ENCODE measurements around the gene SLC38A10. TPM values are rescaled to one million over a fixed set of nuclear protein-coding genes. Genes with fewer than 3 reads are reported as not detected.

SLC38A10 gene
- polyA plus RNA-seq: 16.8 to 21.2 TPM (median 20.9 TPM) in 3 replicates
- polyA plus RNA-seq (2011; ENCODE audit: low read depth): 10.1 TPM
- polyA plus RNA-seq (2011; cell fraction: cytosol; rRNA removed): 7.3 and 14.6 TPM in 2 replicates
- 61.8 and 98.8 TPM in 2 replicates for polyA plus RNA-seq (2011; cell fraction: nucleus; rRNA removed)
- 17.6 and 29.3 TPM in 2 replicates for polyA plus RNA-seq (2012; ENCODE audit: low replicate concordance)
- 33.0 to 40.6 TPM (median 39.1 TPM) in 3 replicates for polyA minus RNA-seq
- 51.6 TPM for polyA minus RNA-seq (2011; cell fraction: cytosol; rRNA and poly(A)+ RNA removed)
- 72.5 and 76.3 TPM in 2 replicates for polyA minus RNA-seq (2011; cell fraction: nucleus; rRNA and poly(A)+ RNA removed)

DNA sequence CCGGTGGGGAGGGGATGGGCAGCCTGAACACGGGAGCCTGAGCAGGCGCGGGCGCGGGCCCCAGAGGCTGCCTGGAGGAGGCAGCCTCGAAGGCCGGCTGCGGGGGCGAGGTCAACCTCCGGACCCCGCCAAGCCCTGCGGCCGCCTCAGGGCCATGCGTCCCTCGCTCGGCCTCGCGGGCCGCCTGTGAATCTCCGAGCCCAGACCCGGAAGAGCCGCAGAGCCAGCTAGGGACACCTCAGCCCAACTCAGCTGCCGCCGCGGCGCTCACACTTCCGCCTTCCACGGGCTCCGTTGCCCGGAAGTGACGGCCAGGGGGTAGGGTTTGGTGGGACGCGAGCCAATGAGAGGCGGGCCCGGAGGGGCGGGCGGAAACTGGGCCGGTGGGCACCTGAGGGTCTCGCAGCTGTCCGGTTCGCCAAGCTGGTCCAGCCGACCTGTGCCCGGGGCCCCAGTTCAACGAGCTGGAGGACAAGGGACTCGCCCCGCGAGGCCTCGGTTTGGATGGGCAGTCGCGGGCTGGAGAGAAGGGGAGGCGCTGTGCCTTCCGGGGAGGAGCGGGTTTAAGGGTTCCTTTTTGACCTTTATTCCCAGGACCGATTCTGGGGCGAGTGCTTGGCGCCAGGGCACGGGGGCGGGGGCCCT lies at the start of gene SLC38A10:
Gene SLC38A10 (minus strand): TSS at position 277 of the 645 bp plus-strand sequence. CDS start 386 bp downstream, outside the sequence.
- FAIRE-seq: no peak
- TF ChIP-seq, protein P1, sequence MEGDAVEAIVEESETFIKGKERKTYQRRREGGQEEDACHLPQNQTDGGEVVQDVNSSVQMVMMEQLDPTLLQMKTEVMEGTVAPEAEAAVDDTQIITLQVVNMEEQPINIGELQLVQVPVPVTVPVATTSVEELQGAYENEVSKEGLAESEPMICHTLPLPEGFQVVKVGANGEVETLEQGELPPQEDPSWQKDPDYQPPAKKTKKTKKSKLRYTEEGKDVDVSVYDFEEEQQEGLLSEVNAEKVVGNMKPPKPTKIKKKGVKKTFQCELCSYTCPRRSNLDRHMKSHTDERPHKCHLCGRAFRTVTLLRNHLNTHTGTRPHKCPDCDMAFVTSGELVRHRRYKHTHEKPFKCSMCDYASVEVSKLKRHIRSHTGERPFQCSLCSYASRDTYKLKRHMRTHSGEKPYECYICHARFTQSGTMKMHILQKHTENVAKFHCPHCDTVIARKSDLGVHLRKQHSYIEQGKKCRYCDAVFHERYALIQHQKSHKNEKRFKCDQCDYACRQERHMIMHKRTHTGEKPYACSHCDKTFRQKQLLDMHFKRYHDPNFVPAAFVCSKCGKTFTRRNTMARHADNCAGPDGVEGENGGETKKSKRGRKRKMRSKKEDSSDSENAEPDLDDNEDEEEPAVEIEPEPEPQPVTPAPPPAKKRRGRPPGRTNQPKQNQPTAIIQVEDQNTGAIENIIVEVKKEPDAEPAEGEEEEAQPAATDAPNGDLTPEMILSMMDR (optimal IDR thresholded peaks at IDR 0.05 in 1 of 3, IDR thresholded peaks at IDR 0.05 in 1 of 3, conservative IDR thresholded peaks at IDR 0.05 in 1 of 3; ENCODE audit: extremely low read depth in 1 of 3, insufficient read depth in 2 of 3, low read length in 3 of 3): peak in 2 of 3 experiments; percentile 1 to 3
- no peak for TF ChIP-seq EZH2 (IDR thresholded peaks at IDR 0.05; ENCODE audit: low read length)
- Histone ChIP-seq H3K27ac (ENCODE audit: control insufficient read depth, insufficient read depth, low read length) (peak within 1 kb of the TSS; percentile 86), H4K20me1 (ENCODE audit: control insufficient read depth, extremely low read depth, insufficient read depth, low read length) (peaks cover 3% of the 10 kb centered on the region), H3K4me3 (ENCODE audit: control insufficient read depth in 2 of 3, extremely low read depth in 1 of 3, insufficient read depth in 2 of 3, low read depth in 1 of 3, low read length in 3 of 3) (peak within 1 kb of the TSS; percentile 89 to 95 (median 89)), H2AFZ (ENCODE audit: control insufficient read depth, low read length) (peak within 1 kb of the TSS; percentile 94), H3K4me2 (ENCODE audit: control insufficient read depth, extremely low read depth, insufficient read depth, low read depth, low read length) (peak within 1 kb of the TSS; percentile 79), H3K79me2 (ENCODE audit: control insufficient read depth, insufficient read depth, low read length) (peaks cover 26% of the 10 kb centered on the region), H3K9ac (ENCODE audit: control insufficient read depth, extremely low read depth, insufficient read depth, low read length) (peak within 1 kb of the TSS; percentile 89), H3K27me3 (ENCODE audit: control insufficient read depth, extremely low read depth, insufficient read depth, low read length) (no peaks in the 10 kb centered on the region), H3K9me1 (ENCODE audit: control insufficient read depth, extremely low read depth, insufficient read depth, low read length) (no peaks in the 10 kb centered on the region), H3K36me3 (ENCODE audit: control insufficient read depth in 2 of 2, extremely low read depth in 1 of 2, insufficient read depth in 2 of 2, low read length in 2 of 2) (peaks cover 0 to 2% of the 10 kb centered on the region in 2 experiments), H3K9me3 (ENCODE audit: control insufficient read depth, low read depth, low read length) (no peaks in the 10 kb centered on the region), H3K4me1 (ENCODE audit: control insufficient read depth, extremely low read depth, insufficient read depth, low read length) (peaks cover 15% of the 10 kb centered on the region)
- dilution Hi-C loops (cut with MboI; ENCODE audit: extremely low pct_ligation_motif_present, low sequenced_read_pairs): no loop called here
- DNase-seq (ENCODE audit: low read depth, low spot score): no peak

DNA sequence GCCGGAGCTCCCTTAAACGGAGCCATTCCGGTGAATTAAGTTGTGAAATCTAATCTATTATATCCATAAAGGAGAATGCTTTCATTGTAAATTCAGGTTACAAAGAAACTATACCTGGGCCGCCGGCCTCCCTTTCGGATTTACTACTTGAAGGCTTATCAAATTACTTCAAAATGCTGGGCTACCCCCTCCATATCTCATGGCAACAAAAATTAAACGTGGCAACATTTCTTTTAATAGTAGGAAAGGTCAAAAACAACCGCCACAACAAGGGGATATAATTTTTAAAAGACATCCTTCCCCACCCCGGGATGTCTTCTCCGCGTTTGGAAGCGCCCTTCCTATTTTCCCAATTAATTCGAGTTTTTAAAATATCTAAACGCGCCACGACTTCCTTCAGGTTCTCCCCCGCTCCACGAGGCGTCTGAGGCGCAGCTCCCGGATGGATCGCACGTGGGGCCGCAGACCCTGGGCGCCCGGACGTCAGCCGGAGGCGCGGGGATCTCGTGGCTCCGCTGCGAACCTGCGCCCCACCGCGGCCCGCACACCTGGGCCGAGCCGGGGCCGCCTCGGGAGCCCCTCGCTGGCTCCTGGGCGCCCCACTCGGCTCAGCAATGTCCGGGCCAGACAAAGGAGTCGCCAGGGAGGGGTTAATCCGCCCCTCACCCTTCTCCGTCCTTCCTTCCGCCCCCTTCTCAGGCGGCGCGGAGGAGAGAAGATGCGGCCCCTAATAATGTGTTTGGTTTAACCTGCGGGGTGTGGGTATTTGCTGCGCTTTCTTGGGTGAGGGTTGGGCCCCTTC lies 47.4 kb upstream of the SLC38A10 start:
- H3K4me2 ChIP-seq (ENCODE audit: control insufficient read depth, extremely low read depth, insufficient read depth, low read depth, low read length): peak overlapping the region; percentile 96
- no peaks in the 10 kb centered on the region for H3K36me3 ChIP-seq (ENCODE audit: control insufficient read depth in 2 of 2, extremely low read depth in 1 of 2, insufficient read depth in 2 of 2, low read length in 2 of 2)
- peaks cover 21% of the 10 kb centered on the region for H3K4me1 ChIP-seq (ENCODE audit: control insufficient read depth, extremely low read depth, insufficient read depth, low read length)
- peak overlapping the region; percentile 95 for H3K9ac ChIP-seq (ENCODE audit: control insufficient read depth, extremely low read depth, insufficient read depth, low read length)
- H3K9me3 ChIP-seq (ENCODE audit: control insufficient read depth, low read depth, low read length): no peaks in the 10 kb centered on the region
- FAIRE-seq (no peak), DNase-seq (ENCODE audit: low read depth, low spot score) (no peak)
- H2AFZ ChIP-seq (ENCODE audit: control insufficient read depth, low read length): no peak overlapping the region
- H3K79me2 ChIP-seq (ENCODE audit: control insufficient read depth, insufficient read depth, low read length): peaks cover 60% of the 10 kb centered on the region
- peak overlapping the region; percentile 93 for H3K27ac ChIP-seq (ENCODE audit: control insufficient read depth, insufficient read depth, low read length)
- no peaks in the 10 kb centered on the region for H3K9me1 ChIP-seq (ENCODE audit: control insufficient read depth, extremely low read depth, insufficient read depth, low read length)
- dilution Hi-C loops (cut with MboI; ENCODE audit: extremely low pct_ligation_motif_present, low sequenced_read_pairs): no loop called here
- no peaks in the 10 kb centered on the region for H3K27me3 ChIP-seq (ENCODE audit: control insufficient read depth, extremely low read depth, insufficient read depth, low read length)
- no peak for TF ChIP-seq EZH2 (IDR thresholded peaks at IDR 0.05; ENCODE audit: low read length)
- TF ChIP-seq, protein P1 (optimal IDR thresholded peaks at IDR 0.05 in 1 of 3, IDR thresholded peaks at IDR 0.05 in 1 of 3, conservative IDR thresholded peaks at IDR 0.05 in 1 of 3; ENCODE audit: extremely low read depth in 1 of 3, insufficient read depth in 2 of 3, low read length in 3 of 3): no peak
- H4K20me1 ChIP-seq (ENCODE audit: control insufficient read depth, extremely low read depth, insufficient read depth, low read length): no peaks in the 10 kb centered on the region
- peak overlapping the region; percentile 85 to 99 (median 96) for H3K4me3 ChIP-seq (ENCODE audit: control insufficient read depth in 2 of 3, extremely low read depth in 1 of 3, insufficient read depth in 2 of 3, low read depth in 1 of 3, low read length in 3 of 3)
